DMS 273 (cell line): ENCODE data around the gene NETO2.

Experiments used
- DNase-seq: peaks from one replicate; lab custom pipeline; 2025; ENCODE audit not compliant: unreplicated experiment; lab: John Stamatoyannopoulos, UW

NETO2 gene

DNA sequence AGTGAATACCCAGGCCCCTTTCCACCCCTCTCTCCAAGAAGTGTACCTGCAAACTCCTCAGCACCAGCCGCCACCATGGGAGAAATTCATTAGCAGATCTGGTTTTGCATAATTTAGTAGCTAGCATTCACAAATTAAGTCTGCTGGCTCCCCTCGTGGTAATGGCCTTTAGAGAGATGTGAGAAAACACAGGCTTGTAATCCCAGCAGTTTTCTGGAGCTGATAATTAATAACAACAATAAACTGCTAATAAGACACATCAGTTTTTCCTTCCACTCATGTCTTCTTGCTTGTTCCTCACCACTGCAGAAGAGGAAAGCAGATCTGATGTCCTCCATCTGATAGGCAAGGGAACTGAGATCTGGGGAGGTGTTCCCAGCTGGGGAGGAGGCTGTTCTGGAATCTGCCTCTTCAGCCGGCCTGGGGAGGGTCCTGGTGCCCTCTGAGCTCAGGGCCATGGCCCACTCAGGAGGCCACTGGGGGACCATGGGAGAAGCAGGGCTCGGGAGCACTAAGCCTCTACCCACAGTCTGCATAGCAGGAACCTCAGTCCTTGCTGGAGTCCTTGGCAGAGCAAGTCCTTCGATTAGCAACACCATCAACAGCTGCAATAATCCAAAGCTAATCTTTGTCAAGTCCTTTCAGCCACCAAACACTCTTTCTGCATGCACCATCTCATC lies 96.1 kb downstream of the NETO2 start:
- no peak for DNase-seq

DNA sequence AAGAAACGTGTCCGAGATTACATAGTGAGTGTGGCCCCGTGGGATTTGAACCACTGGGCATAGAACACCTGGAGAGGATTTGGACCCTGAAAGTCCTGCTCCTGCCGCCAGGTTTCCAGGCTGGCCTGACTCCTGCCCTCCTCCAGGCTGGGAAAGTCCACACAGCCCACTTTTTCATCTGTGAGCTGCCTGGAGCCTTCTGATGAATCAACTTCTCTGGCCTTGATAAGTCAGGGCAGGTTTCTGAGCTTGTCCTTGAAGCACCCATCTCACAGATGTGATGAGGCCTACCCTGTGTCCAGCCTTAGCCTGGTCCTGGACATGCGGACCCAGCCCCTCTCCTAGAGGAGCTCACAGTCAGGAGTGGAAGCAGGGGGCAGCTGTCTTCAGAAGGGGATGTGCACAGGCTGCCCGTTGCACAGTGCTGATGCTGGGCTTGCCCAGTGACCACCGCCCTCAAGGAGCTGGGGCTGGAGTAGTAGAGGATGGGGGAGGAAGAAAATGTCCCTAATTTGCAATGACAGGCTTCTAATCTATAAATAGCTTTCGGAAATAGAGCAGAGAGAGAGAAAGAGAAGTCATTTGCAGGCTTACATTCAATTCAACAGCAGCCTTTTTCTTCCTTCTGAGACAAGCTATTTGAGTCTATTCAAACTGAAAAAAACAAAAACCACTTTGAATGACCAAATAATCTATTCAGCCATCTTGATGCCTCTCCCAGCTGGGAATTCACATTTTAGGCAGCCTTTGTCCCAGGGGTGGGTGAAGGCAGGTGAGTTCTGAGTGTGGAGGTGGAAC lies 96.8 kb downstream of the NETO2 start:
- DNase-seq, result no peak

DNA sequence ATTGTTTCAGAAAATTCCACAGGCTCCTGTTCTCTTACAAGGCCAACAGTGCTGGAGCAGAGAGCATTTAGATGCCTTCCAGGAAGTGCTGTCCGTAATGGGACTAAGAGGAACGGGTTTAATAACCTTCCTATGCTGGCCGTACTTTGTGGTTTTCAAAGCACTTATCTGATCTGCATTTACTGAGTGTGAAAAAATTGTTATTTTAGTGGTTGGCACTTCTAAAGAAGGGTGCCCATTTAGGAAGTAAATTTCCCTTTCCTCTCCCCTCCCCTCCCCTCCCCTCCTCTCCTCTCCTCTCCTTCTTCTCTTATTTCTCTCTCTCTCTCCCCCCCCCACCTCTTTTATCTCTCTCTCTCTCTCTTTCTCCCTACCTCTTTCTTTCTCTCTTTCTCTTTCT lies 98.3 kb downstream of the NETO2 start:
- no peak for DNase-seq

DNA sequence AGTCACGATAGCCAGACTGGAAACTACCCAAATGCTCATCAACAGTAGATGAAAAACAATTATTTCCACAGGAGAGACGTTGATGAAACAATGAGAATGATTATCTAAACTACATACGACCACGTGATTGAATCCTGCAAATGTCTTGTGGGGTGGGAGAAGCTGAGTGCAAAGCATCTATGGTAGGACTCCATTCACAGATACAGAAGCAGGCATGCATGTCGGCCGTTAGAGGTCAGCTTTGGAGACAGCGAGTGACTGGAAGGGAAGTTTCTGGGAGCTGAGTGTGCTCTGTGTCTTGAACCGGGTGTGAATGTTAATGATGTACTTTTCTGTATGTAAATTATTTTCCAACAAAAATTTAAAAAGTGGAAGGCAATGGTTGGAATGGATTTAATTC lies 98.7 kb downstream of the NETO2 start:
- no peak for DNase-seq

DNA sequence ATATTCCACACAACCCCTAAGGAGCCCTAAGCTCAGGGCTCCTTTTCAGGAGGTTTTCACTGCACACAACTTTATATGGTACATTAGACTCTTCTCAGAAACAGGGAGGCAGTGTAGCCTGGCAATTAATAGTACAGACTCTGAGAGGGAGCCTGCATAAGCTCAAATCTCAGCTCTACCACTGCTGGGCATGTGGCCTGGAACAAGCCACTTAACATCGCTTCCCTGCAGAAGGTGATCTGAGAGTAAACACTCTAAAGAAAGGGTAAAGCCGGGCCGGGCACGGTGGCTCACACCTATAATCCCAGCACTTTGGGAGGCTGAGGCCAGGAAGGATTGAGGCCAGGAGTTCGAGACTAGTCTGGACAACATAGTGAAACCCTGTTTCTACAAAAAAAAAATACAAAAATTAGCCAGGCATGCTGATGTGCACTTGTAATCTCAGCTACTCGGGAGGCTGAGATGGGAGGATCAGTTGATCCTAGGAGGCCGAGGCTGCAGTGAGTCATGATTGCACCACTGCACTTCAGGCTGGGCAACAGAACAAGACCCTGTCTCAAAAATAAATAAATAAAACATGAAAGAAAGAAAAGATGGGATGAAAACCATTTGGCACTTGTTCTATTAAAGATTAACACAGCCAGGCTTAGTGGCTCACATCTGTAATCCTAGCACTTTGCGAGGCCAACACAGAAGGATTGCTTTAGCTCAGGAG lies 99.6 kb downstream of the NETO2 start:
- DNase-seq, result no peak

DNA sequence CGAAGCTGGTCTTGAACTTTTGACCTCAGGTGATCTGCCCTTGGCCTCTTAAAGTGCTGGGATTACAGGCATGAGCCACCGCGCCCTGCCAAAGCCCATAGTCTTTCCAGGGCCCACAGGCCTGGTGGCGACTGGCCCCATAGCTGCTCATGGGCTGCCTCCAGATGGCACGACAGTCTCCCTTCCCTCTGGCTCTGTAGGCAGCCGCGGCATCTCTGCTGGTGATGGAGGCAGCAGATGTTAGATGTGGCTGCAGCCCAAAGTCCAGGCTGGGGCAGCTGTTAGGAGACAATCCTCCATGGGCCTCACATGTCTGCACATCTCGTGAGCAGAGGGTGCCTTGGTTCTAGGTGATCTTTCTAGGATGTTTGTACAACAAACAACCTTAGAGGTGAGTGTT lies 100.5 kb downstream of the NETO2 start:
- peak; percentile 96 for DNase-seq

DNA sequence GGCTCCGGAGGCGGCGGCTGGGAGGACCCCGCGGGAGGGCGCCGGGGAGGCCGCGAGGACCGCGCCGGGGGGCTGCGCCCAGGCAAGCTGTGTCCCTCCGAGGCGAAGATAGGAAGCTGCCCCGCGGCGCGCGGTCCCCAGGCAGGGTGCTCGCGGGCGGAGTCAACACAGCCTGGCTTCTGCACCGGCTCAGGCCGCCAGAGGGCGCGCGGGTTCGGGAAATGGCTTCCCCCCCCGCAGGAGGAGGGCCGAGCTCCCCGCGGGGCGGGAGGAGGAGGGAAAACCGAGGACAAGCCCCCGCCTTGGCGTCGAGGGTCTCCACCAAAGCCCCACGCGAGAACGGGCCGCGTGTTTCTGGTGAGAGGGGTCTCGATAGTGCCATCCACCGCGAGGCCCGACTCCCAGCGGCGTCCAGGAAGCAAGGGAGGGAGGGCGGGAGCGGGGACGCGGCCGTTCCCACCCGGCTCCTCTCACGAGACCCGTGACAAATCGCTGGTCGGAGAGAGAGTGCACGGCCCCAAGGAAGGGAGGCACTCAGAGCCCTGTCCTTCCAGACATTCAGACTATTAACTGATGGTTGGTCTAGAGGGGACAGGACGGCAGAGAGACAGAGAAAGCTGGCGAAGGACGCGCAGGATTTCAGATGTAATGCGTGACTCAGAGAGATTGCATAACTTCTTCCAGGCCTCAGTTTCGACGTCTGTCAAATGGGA lies 105.8 kb downstream of the NETO2 start:
- peak; percentile 93 for DNase-seq

DNA sequence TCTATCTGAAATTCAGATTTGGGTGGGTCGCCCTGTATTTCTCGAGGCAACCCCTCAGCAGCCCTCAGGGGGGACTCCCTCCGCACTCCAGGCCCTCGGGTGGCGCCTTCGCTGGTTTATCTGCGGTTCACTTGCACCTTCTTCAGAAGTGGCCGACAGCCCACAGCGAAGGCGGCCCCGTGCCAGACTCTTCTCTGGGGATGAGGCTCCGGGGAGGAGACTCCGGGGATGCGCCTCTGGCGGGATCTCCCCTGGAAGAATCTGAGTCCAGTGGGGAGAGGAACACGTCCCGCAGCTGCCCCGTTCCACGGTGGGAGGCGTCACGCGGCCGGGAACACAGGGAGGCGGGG lies 106.4 kb downstream of the NETO2 start:
- peak; percentile 63 for DNase-seq

DNA sequence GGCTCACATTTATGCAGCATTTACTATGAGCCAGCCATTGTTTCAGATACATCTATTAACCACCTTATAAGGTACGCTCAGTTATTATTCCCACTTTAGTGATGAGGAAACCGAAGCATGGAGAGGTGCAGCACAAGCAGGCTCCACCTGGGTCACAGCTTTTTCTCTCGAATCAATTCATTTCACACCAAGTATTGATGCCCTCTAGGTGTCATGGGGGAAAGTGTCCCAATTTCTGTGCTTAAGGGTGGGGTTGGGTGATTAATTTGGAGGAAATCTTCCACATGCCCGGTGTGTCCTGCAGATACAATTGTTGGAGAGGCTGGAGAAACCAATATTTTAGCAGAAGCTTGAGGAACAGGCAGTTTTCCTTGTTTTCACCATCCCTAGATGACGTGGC lies 107.5 kb downstream of the NETO2 start:
- DNase-seq, result no peak

DNA sequence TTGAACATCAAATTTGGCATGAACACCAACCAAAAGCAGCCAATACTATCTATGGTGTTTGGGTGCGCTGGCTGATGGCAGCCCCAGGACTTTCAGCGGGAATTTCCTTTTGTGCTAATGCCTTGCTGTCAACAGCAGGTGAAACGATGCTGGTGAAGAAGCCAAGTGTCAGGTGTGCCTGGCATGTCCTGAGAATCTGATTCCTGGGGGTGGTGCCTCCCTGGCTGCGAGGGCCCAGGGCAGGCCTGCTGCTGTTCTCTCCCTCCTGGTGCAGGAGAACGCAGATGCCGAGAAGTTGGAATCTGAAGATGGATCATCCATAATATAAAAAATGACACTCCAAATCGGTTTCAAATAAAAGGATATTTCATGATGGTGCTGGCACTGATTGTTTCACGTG lies 108.3 kb downstream of the NETO2 start:
- no peak for DNase-seq

DNA sequence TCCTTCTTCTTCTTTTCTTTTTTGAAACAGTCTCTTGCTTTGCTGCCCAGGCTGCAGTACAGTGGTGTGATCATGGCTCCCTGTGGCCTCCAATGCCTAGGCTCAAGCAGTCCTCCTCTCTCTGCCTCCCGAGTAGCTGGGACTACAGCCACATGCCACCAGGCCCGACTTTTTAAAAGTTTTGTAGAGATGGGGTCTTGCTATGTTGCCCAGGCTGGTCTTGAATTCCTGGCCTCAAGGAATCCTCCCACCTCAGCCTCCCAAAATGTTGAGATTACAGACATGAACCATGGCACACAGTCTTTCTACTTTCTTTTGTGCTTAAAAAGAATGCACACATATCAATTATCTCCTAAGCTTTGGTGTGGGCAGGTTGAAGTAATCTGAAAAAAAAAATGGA lies 109.3 kb downstream of the NETO2 start:
- DNase-seq, result no peak

DNA sequence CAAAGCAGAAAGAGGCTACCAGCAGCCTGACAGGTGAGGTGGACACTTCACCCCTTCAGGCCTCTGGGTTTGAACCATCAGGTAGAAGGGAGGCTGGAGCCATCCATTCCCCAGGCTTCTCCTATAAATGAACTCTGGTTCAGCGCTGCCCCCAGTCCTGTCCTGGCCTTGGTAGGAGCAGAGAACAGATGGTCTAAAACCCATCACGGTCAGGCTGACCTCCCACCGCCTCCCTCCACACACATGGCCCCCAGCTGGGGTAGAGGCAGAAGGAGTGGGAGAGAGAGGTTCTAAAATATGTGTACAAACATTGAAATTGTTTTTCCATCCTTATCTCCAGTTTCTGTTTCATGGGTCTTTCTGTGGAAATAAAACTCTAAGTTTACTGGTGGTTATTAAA lies 110.6 kb downstream of the NETO2 start:
- DNase-seq, result no peak

DNA sequence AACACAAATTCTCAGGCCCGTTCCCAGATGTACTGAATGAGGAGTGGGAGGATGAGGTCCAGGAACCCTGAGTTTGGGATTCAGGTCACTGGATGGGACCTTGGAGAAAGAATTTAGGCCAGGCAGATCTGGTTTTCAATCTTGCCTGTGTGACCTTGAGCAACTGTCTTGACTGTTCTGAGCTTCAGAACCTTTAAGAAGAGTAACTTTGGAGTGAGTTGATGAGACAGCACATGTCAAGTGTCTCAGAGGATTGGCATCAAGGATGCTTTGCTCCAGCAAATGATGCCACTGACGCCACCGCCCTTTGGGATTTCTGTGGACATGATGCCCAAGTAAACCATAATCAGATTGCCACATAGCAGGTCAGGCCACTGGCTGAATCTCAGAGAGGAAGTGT lies 114.0 kb downstream of the NETO2 start:
- no peak for DNase-seq

DNA sequence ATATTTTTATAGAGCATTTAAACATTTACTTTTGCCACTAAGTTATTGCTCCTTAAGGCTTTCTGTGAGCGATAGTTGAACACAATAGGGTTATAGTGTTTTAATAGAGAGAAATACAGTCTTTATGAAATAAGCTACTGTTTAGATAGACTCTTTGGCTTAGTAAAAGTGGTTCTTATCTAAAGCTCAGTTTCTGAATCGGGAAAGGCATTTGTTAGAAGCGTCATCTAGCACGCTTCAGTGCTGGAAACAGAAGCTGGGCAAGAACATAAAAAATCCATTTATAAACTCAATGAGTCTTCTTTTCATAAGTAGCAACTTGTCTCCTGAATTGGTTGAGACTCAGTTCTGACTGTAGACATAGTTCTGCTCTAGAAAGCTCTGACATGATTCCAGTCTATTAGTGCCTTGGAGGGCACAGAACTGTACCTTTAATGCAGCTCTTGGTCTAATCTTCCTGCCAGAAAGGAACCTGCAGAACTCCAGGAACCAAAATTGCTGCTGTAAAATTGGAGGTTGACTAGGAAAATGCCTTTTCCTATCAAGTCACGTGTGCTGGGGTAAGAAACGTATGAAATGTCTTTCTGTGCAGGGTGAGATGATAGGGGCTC lies 114.9 kb downstream of the NETO2 start:
- DNase-seq, result no peak
